Mammary epithelial cell (primary cell): ENCODE measurements around the gene TRIM47.

Experiments
- CTCF ChIP-seq, 2 donors: IDR thresholded peaks in 1 of 2; conservative IDR thresholded peaks in 1 of 2; 2 replicates each; pipeline ENCODE4 v1.5.1; 2011 to 2012; ENCODE audit warnings: inconsistent platforms in 2 of 2, low read length in 2 of 2, mild to moderate bottlenecking in 2 of 2, control low read depth in 1 of 2, low read depth in 1 of 2; ENCODE audit not compliant: insufficient read depth in 1 of 2; ENCODE audit errors: extremely low read depth in 1 of 2
- EZH2 ChIP-seq: IDR thresholded peaks from 2 replicates; pipeline ENCODE4 v1.6.1; 2012; ENCODE audit warnings: low read length, inconsistent platforms, borderline replicate concordance

- TF ChIP-seq EZH2 (no peak), CTCF (conservative IDR thresholded peaks at IDR 0.05 in 1 of 2, IDR thresholded peaks at IDR 0.05 in 1 of 2; ENCODE audit: extremely low read depth in 1 of 2, insufficient read depth in 1 of 2, low read depth in 1 of 2, low read length in 2 of 2) (no peak)
Measured at GRCh38 chr17:75875940-75876189, 2.5 kb downstream of the TRIM47 start.
